ENCODE measurements around the gene ADCK1.
"Not testable (repeated sequence)": the region's sequence is repeated elsewhere in the genome, so short reads cannot be mapped to it uniquely, and the experiment has no call there.

ADCK1 gene

DNA sequence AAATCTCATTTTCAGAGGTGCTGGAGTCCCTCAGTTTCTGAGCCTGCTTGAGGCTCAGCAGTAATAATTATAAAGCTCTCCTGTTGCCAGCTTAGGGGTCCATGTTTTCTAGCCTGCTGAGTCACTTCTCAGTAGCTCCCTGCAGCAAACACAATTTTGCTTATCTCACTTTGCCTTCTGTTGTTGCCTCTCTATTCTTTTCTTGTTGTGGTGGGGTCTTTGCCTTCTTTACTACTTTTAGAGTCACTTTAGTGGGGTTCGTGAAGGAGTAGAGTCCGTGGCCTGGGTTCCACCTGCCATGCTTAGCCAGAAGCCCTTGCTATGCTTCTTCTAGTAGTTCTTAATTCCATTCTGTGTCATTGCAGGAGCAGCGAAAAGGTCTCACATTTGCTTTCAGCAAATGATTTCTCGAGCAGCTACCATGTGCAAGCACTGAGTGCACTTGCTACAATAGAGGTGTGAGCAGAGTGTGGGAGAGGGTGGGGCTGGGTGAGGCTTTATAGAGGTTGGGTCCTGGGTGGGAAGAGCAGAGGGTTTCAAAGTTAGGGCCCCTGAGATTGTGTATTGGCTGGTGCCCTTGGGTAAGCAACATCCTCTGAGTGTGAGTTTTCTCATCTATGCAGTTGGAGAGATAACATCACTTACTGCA is 114.3 kb downstream of the ADCK1 start:
- CTCF ChIA-PET: no interaction called here
- H3K4me3 ChIP-seq (ENCODE audit: low read depth, low read length): no peak overlapping the region
- TF ChIP-seq CTCF (IDR thresholded peaks at IDR 0.05; ENCODE audit: insufficient read depth, low read length, missing control alignments): no peak
- POLR2A ChIA-PET: no interaction called here
- DNase-seq (ENCODE audit: low read depth, low spot score): no peak

- POLR2A ChIA-PET: not testable (repeated sequence)
Measured at GRCh38 chr14:77915390-77915789, 115.5 kb downstream of the ADCK1 start.

DNA sequence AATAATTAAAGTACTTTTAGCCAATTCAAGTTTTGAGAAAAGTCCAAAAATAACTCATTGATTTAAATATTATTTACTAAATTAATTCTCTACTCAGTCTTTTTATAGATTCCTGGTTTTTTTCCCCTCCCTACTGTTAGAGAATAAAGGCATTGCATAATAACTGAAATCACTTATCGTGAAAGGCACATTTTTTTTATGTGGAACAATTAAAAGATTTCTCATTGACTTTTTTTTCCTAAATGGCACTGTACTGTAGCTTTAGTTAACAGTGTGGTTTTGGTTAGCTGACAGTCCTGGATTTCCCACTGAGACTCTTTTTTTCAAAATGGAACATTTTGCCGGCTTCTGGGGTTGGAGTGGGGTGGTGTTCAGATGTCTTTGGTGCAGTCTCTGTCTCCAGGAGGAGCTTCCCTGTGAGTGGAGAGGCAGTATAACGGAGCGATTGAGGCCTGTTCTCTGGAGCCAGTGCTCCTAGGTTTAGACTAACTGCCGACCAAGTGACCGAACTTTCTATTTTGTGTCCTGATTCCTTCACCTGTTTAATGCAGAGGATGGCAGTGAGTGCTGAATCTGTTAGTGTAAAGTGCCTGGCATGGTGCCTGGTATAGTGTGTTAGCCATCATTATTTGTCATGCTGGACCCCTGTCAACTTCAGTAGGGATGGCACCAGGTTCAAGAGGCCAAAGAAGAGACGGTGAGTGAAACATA is 117.7 kb downstream of the ADCK1 start:
- no peak for TF ChIP-seq CTCF (IDR thresholded peaks at IDR 0.05; ENCODE audit: insufficient read depth, low read length, missing control alignments)
- H3K4me3 ChIP-seq (ENCODE audit: low read depth, low read length): no peak overlapping the region
- POLR2A ChIA-PET: no interaction called here
- CTCF ChIA-PET: no interaction called here
- DNase-seq (ENCODE audit: low read depth, low spot score): no peak

More at GRCh38 chr14:77915390-77915789, 115.5 kb downstream of the ADCK1 start:
- DNase-seq (ENCODE audit: low read depth, low spot score); H3K4me3 ChIP-seq (ENCODE audit: low read depth, low read length): not testable (repeated sequence)
- CTCF ChIA-PET: interaction anchor here (1.1 kb wide), 1 partner anchor 53 kb away, joined by 3 read pairs; no protein-coding TSS in a partner anchor

DNA sequence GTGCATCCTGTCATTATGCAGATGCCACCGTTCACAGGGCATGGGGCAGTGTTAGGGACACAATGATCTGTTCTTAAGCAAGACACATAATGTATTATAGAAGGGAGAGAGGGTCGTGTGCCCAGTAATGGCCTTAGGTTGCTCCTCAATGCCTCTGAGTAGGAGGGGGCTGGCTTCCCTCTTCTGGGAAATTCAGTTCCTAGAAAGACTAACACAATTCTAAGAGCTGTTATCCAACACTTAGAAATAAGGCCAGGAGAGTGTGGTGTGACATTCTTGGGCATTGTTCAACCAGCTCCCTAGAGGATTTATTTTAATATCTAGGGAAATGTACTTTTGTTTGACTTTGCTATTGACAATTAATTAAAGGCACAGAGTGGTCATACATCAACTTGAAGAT is 118.5 kb downstream of the ADCK1 start:
- POLR2A ChIA-PET: no interaction called here
- no peak for DNase-seq (ENCODE audit: low read depth, low spot score)
- H3K4me3 ChIP-seq (ENCODE audit: low read depth, low read length): no peak overlapping the region
- CTCF ChIA-PET: no interaction called here
- no peak for TF ChIP-seq CTCF (IDR thresholded peaks at IDR 0.05; ENCODE audit: insufficient read depth, low read length, missing control alignments)

- POLR2A ChIA-PET: no interaction called here
- no peak for TF ChIP-seq CTCF (IDR thresholded peaks at IDR 0.05; ENCODE audit: insufficient read depth, low read length, missing control alignments)
- no peak for DNase-seq (ENCODE audit: low read depth, low spot score)
- H3K4me3 ChIP-seq (ENCODE audit: low read depth, low read length): no peak overlapping the region
- CTCF ChIA-PET: no interaction called here
Measured at GRCh38 chr14:77920312-77920711, 120.4 kb downstream of the ADCK1 start.

GRCh38 chr14:77921818-77922217 is 121.9 kb downstream of the ADCK1 start:
- CTCF ChIA-PET: no interaction called here

More at GRCh38 chr14:77921818-77922217, 121.9 kb downstream of the ADCK1 start:
- POLR2A ChIA-PET: no interaction called here
- TF ChIP-seq CTCF (IDR thresholded peaks at IDR 0.05; ENCODE audit: insufficient read depth, low read length, missing control alignments): no peak
- DNase-seq (ENCODE audit: low read depth, low spot score): no peak
- H3K4me3 ChIP-seq (ENCODE audit: low read depth, low read length): no peak overlapping the region

All from AG04449 (cell line).